Measurements from ENCODE around the gene NFKBIB. TPM values are rescaled to one million over a fixed set of nuclear protein-coding genes. Genes with fewer than 3 reads are reported as not detected.
A peak's percentile ranks its signal among the peaks of the same experiment; 100 is the strongest.

NFKBIB gene
- total and polyA plus RNA-seq, 2 of the 13 experiments (the other 11 are each of a cell fraction or from before 2014, with no cell fraction given), result 8.6 to 14.9 TPM

DNA sequence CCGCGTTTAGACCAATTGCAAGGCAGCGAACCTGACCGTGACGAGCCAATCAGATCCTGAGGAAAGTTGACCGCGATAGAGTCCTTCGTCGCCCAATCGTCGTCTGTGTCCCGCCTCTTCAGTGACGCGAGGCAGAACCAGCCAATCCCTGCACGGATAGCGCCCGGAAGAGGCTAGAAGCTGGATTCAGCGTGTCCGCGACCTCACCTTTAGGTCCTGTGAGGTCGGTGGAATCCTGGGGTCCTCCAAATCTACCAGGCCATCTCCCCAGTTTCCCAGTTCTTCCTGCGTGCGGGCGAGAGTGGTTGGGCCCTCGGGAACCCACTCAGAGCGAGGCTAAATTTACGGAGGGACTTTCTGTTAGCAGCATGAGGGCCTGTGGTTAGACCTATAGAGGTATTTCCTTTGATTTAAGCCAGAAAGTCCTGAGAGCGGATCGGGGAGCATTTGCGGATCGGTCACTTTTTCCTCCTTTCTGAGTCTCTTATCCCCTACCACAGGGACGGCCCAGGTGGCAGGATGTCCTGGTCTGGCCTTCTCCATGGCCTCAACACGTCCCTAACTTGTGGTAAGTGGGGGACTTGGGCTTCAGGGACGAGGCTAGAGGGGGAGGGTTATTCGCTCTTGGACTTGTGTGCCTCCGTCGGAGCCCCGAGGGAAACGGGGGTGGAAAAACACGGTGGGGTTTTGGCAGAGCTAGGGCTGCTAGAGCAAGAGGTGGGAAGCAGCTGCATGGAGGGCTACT lies 31.2 kb downstream of the NFKBIB start, which contains the start of gene MRPS12 (continued):
- TF ChIP-seq, protein P1, sequence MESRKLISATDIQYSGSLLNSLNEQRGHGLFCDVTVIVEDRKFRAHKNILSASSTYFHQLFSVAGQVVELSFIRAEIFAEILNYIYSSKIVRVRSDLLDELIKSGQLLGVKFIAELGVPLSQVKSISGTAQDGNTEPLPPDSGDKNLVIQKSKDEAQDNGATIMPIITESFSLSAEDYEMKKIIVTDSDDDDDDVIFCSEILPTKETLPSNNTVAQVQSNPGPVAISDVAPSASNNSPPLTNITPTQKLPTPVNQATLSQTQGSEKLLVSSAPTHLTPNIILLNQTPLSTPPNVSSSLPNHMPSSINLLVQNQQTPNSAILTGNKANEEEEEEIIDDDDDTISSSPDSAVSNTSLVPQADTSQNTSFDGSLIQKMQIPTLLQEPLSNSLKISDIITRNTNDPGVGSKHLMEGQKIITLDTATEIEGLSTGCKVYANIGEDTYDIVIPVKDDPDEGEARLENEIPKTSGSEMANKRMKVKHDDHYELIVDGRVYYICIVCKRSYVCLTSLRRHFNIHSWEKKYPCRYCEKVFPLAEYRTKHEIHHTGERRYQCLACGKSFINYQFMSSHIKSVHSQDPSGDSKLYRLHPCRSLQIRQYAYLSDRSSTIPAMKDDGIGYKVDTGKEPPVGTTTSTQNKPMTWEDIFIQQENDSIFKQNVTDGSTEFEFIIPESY (CRISPR knock-in tag; IDR thresholded peaks at IDR 0.05), result no peak
- TF ChIP-seq JARID2 (CRISPR knock-in tag; IDR thresholded peaks at IDR 0.05; ENCODE audit: insufficient replicate concordance) (no peak), HDAC2 (CRISPR knock-in tag; IDR thresholded peaks at IDR 0.05) (no peak; the same call in 1 of the 2 replicates), ZNF816 (CRISPR knock-in tag; IDR thresholded peaks at IDR 0.05; ENCODE audit: borderline replicate concordance) (no peak), NR2F2 (IDR thresholded peaks at IDR 0.05; ENCODE audit: borderline replicate concordance, low read depth) (no peak), PRMT3 (CRISPR knock-in tag; IDR thresholded peaks at IDR 0.05; ENCODE audit: borderline replicate concordance, low read depth) (no peak), MXI1 (IDR thresholded peaks at IDR 0.05; ENCODE audit: borderline replicate concordance, low read depth, low read length) (peak; percentile 84; the same call in 1 of the 3 replicates), SNAPC2 (CRISPR knock-in tag; IDR thresholded peaks at IDR 0.05) (no peak), NFATC3 (CRISPR knock-in tag; IDR thresholded peaks at IDR 0.05) (no peak), POLR2G (IDR thresholded peaks at IDR 0.05; ENCODE audit: low read depth, low read length) (peak; percentile 94), ZNF839 (CRISPR knock-in tag; IDR thresholded peaks at IDR 0.05; ENCODE audit: borderline replicate concordance) (0 out of 2 replicates have a peak, but pooled peaks have one; percentile 32), ZNF44 (CRISPR knock-in tag; IDR thresholded peaks at IDR 0.05) (0 out of 2 replicates have a peak, but pooled peaks have one; percentile 62), ONECUT2 (CRISPR knock-in tag; IDR thresholded peaks at IDR 0.05) (no peak), HDAC6 (IDR thresholded peaks at IDR 0.05; ENCODE audit: low read depth, low read length) (no peak), ZNF724P (CRISPR knock-in tag; IDR thresholded peaks at IDR 0.05; ENCODE audit: borderline replicate concordance) (no peak), ZNF713 (CRISPR knock-in tag; IDR thresholded peaks at IDR 0.05) (no peak), U2AF2 (IDR thresholded peaks at IDR 0.05; ENCODE audit: low read depth, low read length) (no peak), NR2C2 (CRISPR knock-in tag; IDR thresholded peaks at IDR 0.05; ENCODE audit: borderline replicate concordance) (peak; percentile 71; the same call in 1 of the 2 replicates)
- TF ChIP-seq, protein P2, sequence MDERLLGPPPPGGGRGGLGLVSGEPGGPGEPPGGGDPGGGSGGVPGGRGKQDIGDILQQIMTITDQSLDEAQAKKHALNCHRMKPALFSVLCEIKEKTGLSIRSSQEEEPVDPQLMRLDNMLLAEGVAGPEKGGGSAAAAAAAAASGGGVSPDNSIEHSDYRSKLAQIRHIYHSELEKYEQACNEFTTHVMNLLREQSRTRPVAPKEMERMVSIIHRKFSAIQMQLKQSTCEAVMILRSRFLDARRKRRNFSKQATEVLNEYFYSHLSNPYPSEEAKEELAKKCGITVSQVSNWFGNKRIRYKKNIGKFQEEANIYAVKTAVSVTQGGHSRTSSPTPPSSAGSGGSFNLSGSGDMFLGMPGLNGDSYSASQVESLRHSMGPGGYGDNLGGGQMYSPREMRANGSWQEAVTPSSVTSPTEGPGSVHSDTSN (CRISPR knock-in tag; IDR thresholded peaks at IDR 0.05), result peak; percentile 53
- TF ChIP-seq, protein P3, sequence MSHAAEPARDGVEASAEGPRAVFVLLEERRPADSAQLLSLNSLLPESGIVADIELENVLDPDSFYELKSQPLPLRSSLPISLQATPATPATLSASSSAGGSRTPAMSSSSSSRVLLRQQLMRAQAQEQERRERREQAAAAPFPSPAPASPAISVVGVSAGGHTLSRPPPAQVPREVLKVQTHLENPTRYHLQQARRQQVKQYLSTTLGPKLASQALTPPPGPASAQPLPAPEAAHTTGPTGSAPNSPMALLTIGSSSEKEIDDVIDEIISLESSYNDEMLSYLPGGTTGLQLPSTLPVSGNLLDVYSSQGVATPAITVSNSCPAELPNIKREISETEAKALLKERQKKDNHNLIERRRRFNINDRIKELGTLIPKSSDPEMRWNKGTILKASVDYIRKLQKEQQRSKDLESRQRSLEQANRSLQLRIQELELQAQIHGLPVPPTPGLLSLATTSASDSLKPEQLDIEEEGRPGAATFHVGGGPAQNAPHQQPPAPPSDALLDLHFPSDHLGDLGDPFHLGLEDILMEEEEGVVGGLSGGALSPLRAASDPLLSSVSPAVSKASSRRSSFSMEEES (CRISPR knock-in tag; IDR thresholded peaks at IDR 0.05), result no peak
- TF ChIP-seq, protein P4, sequence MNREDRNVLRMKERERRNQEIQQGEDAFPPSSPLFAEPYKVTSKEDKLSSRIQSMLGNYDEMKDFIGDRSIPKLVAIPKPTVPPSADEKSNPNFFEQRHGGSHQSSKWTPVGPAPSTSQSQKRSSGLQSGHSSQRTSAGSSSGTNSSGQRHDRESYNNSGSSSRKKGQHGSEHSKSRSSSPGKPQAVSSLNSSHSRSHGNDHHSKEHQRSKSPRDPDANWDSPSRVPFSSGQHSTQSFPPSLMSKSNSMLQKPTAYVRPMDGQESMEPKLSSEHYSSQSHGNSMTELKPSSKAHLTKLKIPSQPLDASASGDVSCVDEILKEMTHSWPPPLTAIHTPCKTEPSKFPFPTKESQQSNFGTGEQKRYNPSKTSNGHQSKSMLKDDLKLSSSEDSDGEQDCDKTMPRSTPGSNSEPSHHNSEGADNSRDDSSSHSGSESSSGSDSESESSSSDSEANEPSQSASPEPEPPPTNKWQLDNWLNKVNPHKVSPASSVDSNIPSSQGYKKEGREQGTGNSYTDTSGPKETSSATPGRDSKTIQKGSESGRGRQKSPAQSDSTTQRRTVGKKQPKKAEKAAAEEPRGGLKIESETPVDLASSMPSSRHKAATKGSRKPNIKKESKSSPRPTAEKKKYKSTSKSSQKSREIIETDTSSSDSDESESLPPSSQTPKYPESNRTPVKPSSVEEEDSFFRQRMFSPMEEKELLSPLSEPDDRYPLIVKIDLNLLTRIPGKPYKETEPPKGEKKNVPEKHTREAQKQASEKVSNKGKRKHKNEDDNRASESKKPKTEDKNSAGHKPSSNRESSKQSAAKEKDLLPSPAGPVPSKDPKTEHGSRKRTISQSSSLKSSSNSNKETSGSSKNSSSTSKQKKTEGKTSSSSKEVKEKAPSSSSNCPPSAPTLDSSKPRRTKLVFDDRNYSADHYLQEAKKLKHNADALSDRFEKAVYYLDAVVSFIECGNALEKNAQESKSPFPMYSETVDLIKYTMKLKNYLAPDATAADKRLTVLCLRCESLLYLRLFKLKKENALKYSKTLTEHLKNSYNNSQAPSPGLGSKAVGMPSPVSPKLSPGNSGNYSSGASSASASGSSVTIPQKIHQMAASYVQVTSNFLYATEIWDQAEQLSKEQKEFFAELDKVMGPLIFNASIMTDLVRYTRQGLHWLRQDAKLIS (CRISPR knock-in tag; IDR thresholded peaks at IDR 0.05), result peak; percentile 52; the same call in 1 of the 2 replicates
